IMR-90 (cell line): ENCODE results near the gene CCSER1. TPM values are rescaled to one million over a fixed set of nuclear protein-coding genes. Genes with fewer than 3 reads are reported as not detected.

ENCODE experiments used
- ATAC-seq: fragments of 200-7000 bp; cut with Tn5 transposase; 2 replicates; pipeline ENCODE4 v1.9.1; 2020; ENCODE audit warnings: low read depth, mild to moderate bottlenecking, moderate library complexity
- BruUV-seq: library from RNA; stranded (reverse); fragments of 400-500 nt; replicated peaks from 2 replicates; lab custom pipeline; 2021; lab: Mats Ljungman, UMichigan
- CTCF ChIA-PET: fragments of 300-600 bp; formaldehyde crosslinking; extraction: SDS; loops from one replicate; lab custom pipeline; 2021; ENCODE audit warnings: antibody characterized with exemption; lab: Yijun Ruan, JAX
- POLR2A ChIA-PET: fragments of 300-600 bp; sonication (Branson Sonifier 250); formaldehyde crosslinking; loops from one replicate; lab custom pipeline; 2022; ENCODE audit warnings: antibody characterized with exemption; ENCODE audit not compliant: unreplicated experiment; lab: Charles Lee
- DNase-seq: peaks from one replicate; pipeline ENCODE4 v3.0.0; 2013
- H2AFZ ChIP-seq: replicated peaks from 2 replicates; pipeline ENCODE3; 2013; ENCODE audit warnings: low read length, mild to moderate bottlenecking; ENCODE audit not compliant: poor library complexity
- H2AK5ac ChIP-seq: 2 replicates; pipeline ENCODE4 v1.6.1; 2013; ENCODE audit warnings: low read depth, low read length, inconsistent platforms
- H2AK9ac ChIP-seq: replicated peaks from 2 replicates; pipeline ENCODE3; 2013; ENCODE audit warnings: mild to moderate bottlenecking, low read depth, low read length, moderate library complexity; ENCODE audit not compliant: poor library complexity
- H2BK120ac ChIP-seq: 2 replicates; pipeline ENCODE4 v1.6.1; 2013; ENCODE audit warnings: low read depth, low read length, inconsistent platforms
- H2BK15ac ChIP-seq: 3 replicates; pipeline ENCODE4 v1.6.1; 2013; ENCODE audit warnings: low read depth, low read length, inconsistent platforms
- H2BK20ac ChIP-seq: 2 replicates; pipeline ENCODE4 v1.6.1; 2013; ENCODE audit warnings: low read depth, mild to moderate bottlenecking, inconsistent platforms, low read length, moderate library complexity
- H2BK5ac ChIP-seq: 2 replicates; pipeline ENCODE4 v1.6.1; 2013; ENCODE audit warnings: mild to moderate bottlenecking, low read depth, low read length, inconsistent platforms; ENCODE audit not compliant: poor library complexity, severe bottlenecking
- H3K14ac ChIP-seq: replicated peaks from 2 replicates; pipeline ENCODE4 v1.6.1; 2013; ENCODE audit warnings: low read depth, low read length, inconsistent platforms
- H3K18ac ChIP-seq: 2 replicates; pipeline ENCODE4 v1.6.1; 2013; ENCODE audit warnings: low read depth, low read length, control low read depth
- H3K23ac ChIP-seq: 2 replicates; pipeline ENCODE4 v1.6.1; 2013; ENCODE audit warnings: low read depth, low read length, inconsistent platforms
- H3K27ac ChIP-seq: 2 replicates; pipeline ENCODE4 v1.5.1; 2013; ENCODE audit warnings: mild to moderate bottlenecking, control low read depth, low read length; ENCODE audit not compliant: insufficient read depth
- H3K27me3 ChIP-seq: 2 replicates; pipeline ENCODE4 v1.6.1; 2013; ENCODE audit warnings: low read length; ENCODE audit not compliant: control insufficient read depth, insufficient read depth
- H3K36me3 ChIP-seq: 2 replicates; pipeline ENCODE4 v1.6.1; 2013; ENCODE audit warnings: low read length, mixed read lengths; ENCODE audit not compliant: control insufficient read depth, insufficient read depth
- H3K4ac ChIP-seq: 2 replicates; pipeline ENCODE4 v1.6.1; 2013; ENCODE audit warnings: low read depth, low read length, inconsistent platforms
- H3K4me1 ChIP-seq: 2 replicates; pipeline ENCODE4 v1.6.1; 2013; ENCODE audit warnings: low read length, mixed read lengths; ENCODE audit not compliant: control insufficient read depth, insufficient read depth
- H3K4me2 ChIP-seq: 2 replicates; pipeline ENCODE4 v1.6.1; 2013; ENCODE audit warnings: low read depth, mild to moderate bottlenecking, control low read depth, low read length, moderate library complexity
- H3K4me3 ChIP-seq: 2 replicates; pipeline ENCODE4 v1.5.1; 2013; ENCODE audit warnings: low read depth, mild to moderate bottlenecking, control low read depth, low read length, moderate library complexity; ENCODE audit not compliant: insufficient read depth
- H3K56ac ChIP-seq: 2 replicates; pipeline ENCODE4 v1.6.1; 2013; ENCODE audit warnings: low read length, inconsistent platforms; ENCODE audit not compliant: insufficient read depth; ENCODE audit errors: extremely low read depth
- H3K79me1 ChIP-seq, 2 experiments: 2 replicates each; pipeline ENCODE4 v1.6.1; 2013; ENCODE audit warnings: low read length in 2 of 2, inconsistent platforms in 1 of 2, low read depth in 1 of 2
- H3K9ac ChIP-seq: 2 replicates; pipeline ENCODE4 v1.6.1; 2013; ENCODE audit warnings: low read depth, low read length, control low read depth
- H3K9me1 ChIP-seq: 2 replicates; pipeline ENCODE4 v1.6.1; 2013; ENCODE audit warnings: low read length, inconsistent platforms; ENCODE audit not compliant: insufficient read depth
- H3K9me3 ChIP-seq: 2 replicates; pipeline ENCODE4 v1.6.1; 2013; ENCODE audit warnings: low read length; ENCODE audit not compliant: control insufficient read depth, insufficient read depth
- H4K20me1 ChIP-seq: 2 replicates; pipeline ENCODE4 v1.6.1; 2013; ENCODE audit warnings: low read length, inconsistent platforms; ENCODE audit not compliant: insufficient read depth
- H4K5ac ChIP-seq: 2 replicates; pipeline ENCODE4 v1.6.1; 2013; ENCODE audit warnings: mild to moderate bottlenecking, low read depth, low read length, control low read depth
- H4K8ac ChIP-seq, 2 experiments: 2 replicates each; pipeline ENCODE4 v1.6.1; 2013; ENCODE audit warnings: low read depth in 2 of 2, low read length in 2 of 2, control low read depth in 1 of 2, inconsistent platforms in 1 of 2
- H4K91ac ChIP-seq: 2 replicates; pipeline ENCODE4 v1.6.1; 2013; ENCODE audit warnings: low read depth, low read length, inconsistent platforms; ENCODE audit not compliant: insufficient read depth
- CEBPB ChIP-seq: IDR thresholded peaks from 2 replicates; pipeline ENCODE4 v1.6.1; 2012; ENCODE audit warnings: low read depth, low read length, improper control_type of control experiment
- MXI1 ChIP-seq: IDR thresholded peaks from 2 replicates; pipeline ENCODE4 v1.6.1; 2012; ENCODE audit warnings: low read depth, mild to moderate bottlenecking, low read length, moderate library complexity, borderline replicate concordance
- RCOR1 ChIP-seq: IDR thresholded peaks from 2 replicates; pipeline ENCODE4 v1.6.1; 2012; ENCODE audit warnings: mild to moderate bottlenecking, low read length, improper control_type of control experiment; ENCODE audit not compliant: insufficient replicate concordance
- WGBS, 2 experiments: methylation state at CpG; one replicate each; pipeline versions ENCODE4 v1.1.5 to v1.1.7; 2013; ENCODE audit warnings: missing lambda C conversion rate in 2 of 2; ENCODE audit not compliant: insufficient read length in 1 of 2; ENCODE audit errors: extremely low coverage in 2 of 2; 5-methylcytosine and 5-hydroxymethylcytosine counted together
- dilution Hi-C: fragments of 300-500 bp; cut with HindIII; formaldehyde crosslinking; loops from one replicate; pipeline ENCODE4 v1.14.3; 2018; ENCODE audit warnings: low sequenced_read_pairs; ENCODE audit not compliant: unreplicated experiment
- in situ Hi-C: fragments of 300-500 bp; cut with MboI; formaldehyde crosslinking; loops from 3 replicates; pipeline ENCODE4 v1.14.3; 2019; ENCODE audit warnings: low sequenced_read_pairs, inconsistent platforms, mixed read lengths
- intact Hi-C: fragments of 100-400 bp; cut with micrococcal nuclease; formaldehyde crosslinking; loops from 2 replicates; pipeline ENCODE4 v1.10.0; 2022
- polyA plus RNA-seq, 3 experiments: library from polyadenylated mRNA; depleted of rRNA; stranded (reverse); fragments of >200 nt; gene quantifications; 2 replicates each; pipeline ENCODE4 v1.2.3, GENCODE V29; 2012; ENCODE audit warnings: low replicate concordance in 1 of 3
- total RNA-seq: library from RNA; depleted of rRNA; stranded (reverse); fragments of >200 nt; gene quantifications from 2 replicates; pipeline ENCODE4 v1.2.3, GENCODE V29; 2012

CCSER1 gene
- total and polyA plus RNA-seq, 2 of the 4 experiments (the other 2 are of a cell fraction), result not detected

GRCh38 chr4:90486346-90486745 is 359.2 kb downstream of the CCSER1 start:
- Histone ChIP-seq H2BK20ac (no peak overlapping the region), H3K23ac (no peak overlapping the region), H3K9ac (no peak overlapping the region), H2AFZ (no peak overlapping the region), H3K4me1 (no peaks in the 10 kb centered on the region), H3K27me3 (no peaks in the 10 kb centered on the region), H4K8ac (no peak overlapping the region), H3K18ac (no peak overlapping the region), H3K4me2 (no peak overlapping the region), H2AK9ac (no peak overlapping the region), H2BK5ac (no peak overlapping the region), H3K9me1 (no peaks in the 10 kb centered on the region), H3K27ac (no peak overlapping the region), H3K79me1 (no peaks in the 10 kb centered on the region), H3K4me3 (no peak overlapping the region), H4K91ac (no peak overlapping the region), H3K36me3 (no peaks in the 10 kb centered on the region), H3K56ac (no peak overlapping the region), H2BK120ac (no peak overlapping the region), H3K9me3 (no peaks in the 10 kb centered on the region), H3K4ac (no peak overlapping the region), H4K20me1 (no peaks in the 10 kb centered on the region), H2BK15ac (no peak overlapping the region), H4K5ac (no peak overlapping the region), H2AK5ac (no peak overlapping the region), H3K14ac (no peak overlapping the region)
- POLR2A ChIA-PET, result no interaction called here
- ATAC-seq (no peak), DNase-seq (no peak)
- WGBS, 2 experiments, result no CpG with 5 or more reads among the region's 1 CpG
- TF ChIP-seq RCOR1 (no peak), MXI1 (no peak), CEBPB (no peak)
- in situ Hi-C loops, result no loop called here
- BruUV-seq, result no TSS peak
- dilution Hi-C loops, result no loop called here
- CTCF ChIA-PET, result no interaction called here
- intact Hi-C loops, result no loop called here
